Endodermal cell (in vitro differentiated cells): ENCODE measurements around the gene STXBP6. TPM values are rescaled to one million over a fixed set of nuclear protein-coding genes. Genes with fewer than 3 reads are reported as not detected.

Experiments
- DNase-seq: peaks from one replicate; pipeline ENCODE4 v3.0.0-alpha.2; 2017
- H3K27ac ChIP-seq: 2 replicates; pipeline ENCODE4 v1.5.1; 2013; ENCODE audit warnings: mild to moderate bottlenecking, low read depth, low read length, moderate library complexity
- H3K27me3 ChIP-seq: 2 replicates; pipeline ENCODE4 v1.6.1; 2013; ENCODE audit warnings: mild to moderate bottlenecking, low read length, moderate library complexity; ENCODE audit not compliant: insufficient read depth, control insufficient read depth, poor library complexity, severe bottlenecking
- H3K36me3 ChIP-seq: 2 replicates; pipeline ENCODE4 v1.7.0; 2013; ENCODE audit warnings: mild to moderate bottlenecking, low read length, moderate library complexity; ENCODE audit not compliant: control insufficient read depth, insufficient read depth
- H3K4me1 ChIP-seq: one replicate; pipeline ENCODE4 v1.7.0; 2013; ENCODE audit warnings: low read length; ENCODE audit not compliant: control insufficient read depth, insufficient read depth
- H3K4me3 ChIP-seq: 2 replicates; pipeline ENCODE4 v1.5.1; 2013; ENCODE audit warnings: mild to moderate bottlenecking, low read length, moderate library complexity
- H3K9ac ChIP-seq: 2 replicates; pipeline ENCODE4 v1.6.1; 2013; ENCODE audit warnings: mild to moderate bottlenecking, low read length, moderate library complexity; ENCODE audit not compliant: poor library complexity, severe bottlenecking; ENCODE audit errors: extremely low read depth
- H3K9me3 ChIP-seq: 2 replicates; pipeline ENCODE4 v1.6.1; 2013; ENCODE audit warnings: mild to moderate bottlenecking, low read length, moderate library complexity; ENCODE audit not compliant: control insufficient read depth
- H3K27ac Mint-ChIP-seq: 2 replicates; pipeline ENCODE4 v1.8.0; 2020; ENCODE audit warnings: mixed read lengths
- H3K27me3 Mint-ChIP-seq: 2 replicates; pipeline ENCODE4 v1.8.0; 2021; ENCODE audit warnings: mild to moderate bottlenecking, mixed read lengths; ENCODE audit not compliant: insufficient read depth
- H3K36me3 Mint-ChIP-seq: 2 replicates; pipeline ENCODE4 v1.8.0; 2020; ENCODE audit warnings: low read depth, mixed read lengths
- H3K4me1 Mint-ChIP-seq: 2 replicates; pipeline ENCODE4 v1.8.0; 2020; ENCODE audit warnings: mixed read lengths
- H3K4me3 Mint-ChIP-seq: 2 replicates; pipeline ENCODE4 v1.8.0; 2020; ENCODE audit warnings: mild to moderate bottlenecking, moderate library complexity, mixed read lengths
- H3K9me3 Mint-ChIP-seq: 2 replicates; pipeline ENCODE4 v1.8.0; 2020; ENCODE audit warnings: mild to moderate bottlenecking, mixed read lengths
- WGBS, 2 experiments: methylation state at CpG; one replicate each; pipeline versions ENCODE4 v1.1.5 to v1.1.7; 2013; ENCODE audit warnings: missing lambda C conversion rate in 2 of 2, mixed read lengths in 1 of 2; ENCODE audit not compliant: insufficient coverage in 1 of 2, insufficient read length in 1 of 2; 5-methylcytosine and 5-hydroxymethylcytosine counted together
- total RNA-seq, 2 donors: library from RNA; stranded (reverse); fragmentation: NEBNext Ultra II Directional in 1 of 2; extraction: Animal tissue kit (Norgen Biotek cat#: 25700) in 1 of 2; gene quantifications; 2 replicates in 1 of 2; 3 replicates in 1 of 2; pipeline ENCODE4 v1.2.1, GENCODE V29; 2021
- TF ChIP-seq, protein P1 (sequence below): fragments of 200-600 bp; sonication (generic); conservative IDR thresholded peaks from 2 replicates; pipeline ENCODE4 v1.5.0; 2021; ENCODE audit warnings: antibody characterized with exemption, mild to moderate bottlenecking

The STXBP6 gene
- total RNA-seq, 2 donors from 2014 or later: 0.64 to 1.5 TPM

DNA sequence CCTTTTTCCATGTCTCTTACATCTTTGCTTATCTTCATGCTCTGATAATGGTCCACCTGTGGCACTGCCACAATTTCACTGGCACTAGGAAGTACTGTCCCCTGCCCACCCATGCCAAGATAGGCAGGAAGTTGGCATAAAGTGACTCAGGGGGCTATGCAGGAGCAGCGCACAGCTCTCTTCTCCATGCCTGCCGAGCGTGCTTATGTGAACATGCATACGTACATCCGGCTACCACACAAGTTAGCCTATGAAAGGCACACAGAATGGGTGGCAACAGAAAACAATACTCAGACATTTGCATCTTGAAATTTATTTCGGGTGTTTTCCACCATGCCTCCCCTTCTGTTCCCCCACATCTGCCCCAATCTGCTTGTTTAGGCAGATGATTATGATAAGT lies 241.5 kb downstream of the STXBP6 start:
- H3K9me3 Mint-ChIP-seq: no peaks in the 10 kb centered on the region
- no peak overlapping the region for H3K4me3 Mint-ChIP-seq
- Histone ChIP-seq H3K27me3 (no peaks in the 10 kb centered on the region), H3K9me3 (no peaks in the 10 kb centered on the region), H3K4me1 (no peaks in the 10 kb centered on the region), H3K27ac (no peak overlapping the region), H3K36me3 (no peaks in the 10 kb centered on the region), H3K4me3 (no peak overlapping the region), H3K9ac (no peak overlapping the region)
- no peaks in the 10 kb centered on the region for H3K27me3 Mint-ChIP-seq
- no peaks in the 10 kb centered on the region for H3K36me3 Mint-ChIP-seq
- TF ChIP-seq, protein P1, sequence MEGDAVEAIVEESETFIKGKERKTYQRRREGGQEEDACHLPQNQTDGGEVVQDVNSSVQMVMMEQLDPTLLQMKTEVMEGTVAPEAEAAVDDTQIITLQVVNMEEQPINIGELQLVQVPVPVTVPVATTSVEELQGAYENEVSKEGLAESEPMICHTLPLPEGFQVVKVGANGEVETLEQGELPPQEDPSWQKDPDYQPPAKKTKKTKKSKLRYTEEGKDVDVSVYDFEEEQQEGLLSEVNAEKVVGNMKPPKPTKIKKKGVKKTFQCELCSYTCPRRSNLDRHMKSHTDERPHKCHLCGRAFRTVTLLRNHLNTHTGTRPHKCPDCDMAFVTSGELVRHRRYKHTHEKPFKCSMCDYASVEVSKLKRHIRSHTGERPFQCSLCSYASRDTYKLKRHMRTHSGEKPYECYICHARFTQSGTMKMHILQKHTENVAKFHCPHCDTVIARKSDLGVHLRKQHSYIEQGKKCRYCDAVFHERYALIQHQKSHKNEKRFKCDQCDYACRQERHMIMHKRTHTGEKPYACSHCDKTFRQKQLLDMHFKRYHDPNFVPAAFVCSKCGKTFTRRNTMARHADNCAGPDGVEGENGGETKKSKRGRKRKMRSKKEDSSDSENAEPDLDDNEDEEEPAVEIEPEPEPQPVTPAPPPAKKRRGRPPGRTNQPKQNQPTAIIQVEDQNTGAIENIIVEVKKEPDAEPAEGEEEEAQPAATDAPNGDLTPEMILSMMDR: no peak
- H3K27ac Mint-ChIP-seq: no peak overlapping the region
- H3K4me1 Mint-ChIP-seq: peaks cover 1% of the 10 kb centered on the region
- no peak for DNase-seq
- 81 to 85% methylated on average over 5 to 6 of the region's 6 CpGs for WGBS, 2 experiments

DNA sequence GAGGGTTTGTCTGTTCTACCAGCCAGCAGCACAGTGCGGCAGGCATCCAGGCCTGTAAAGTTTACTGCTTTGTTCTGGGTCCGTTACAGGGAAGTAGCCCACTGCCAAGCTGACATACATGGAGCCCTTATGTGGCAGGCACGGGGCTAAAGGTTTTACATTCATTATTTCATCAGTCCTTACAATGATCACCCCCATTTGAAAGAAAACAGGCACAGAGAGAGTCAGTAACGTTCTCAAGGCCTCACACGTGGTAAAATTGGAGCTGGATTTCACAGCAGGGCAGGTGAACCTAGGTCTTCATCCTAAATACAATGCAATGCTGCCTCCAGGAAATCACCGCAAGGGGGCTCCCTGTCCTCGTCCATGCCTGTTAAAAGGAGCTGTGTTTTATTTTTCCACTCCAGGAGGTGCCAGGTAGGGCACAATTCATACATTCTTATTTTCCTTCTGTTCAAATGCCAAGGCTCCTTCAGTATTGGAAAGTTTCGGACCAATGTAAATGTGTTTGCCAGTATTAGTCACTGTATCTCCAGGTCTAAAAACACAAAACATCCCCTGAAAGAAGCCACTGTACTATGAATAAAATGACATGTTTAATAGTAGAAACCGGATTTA lies 243.8 kb downstream of the STXBP6 start:
- H3K4me3 ChIP-seq: no peak overlapping the region
- no peaks in the 10 kb centered on the region for H3K27me3 ChIP-seq
- Mint-ChIP-seq H3K27ac (no peak overlapping the region), H3K4me3 (no peak overlapping the region), H3K4me1 (peaks cover 1% of the 10 kb centered on the region), H3K36me3 (no peaks in the 10 kb centered on the region), H3K9me3 (no peaks in the 10 kb centered on the region), H3K27me3 (no peaks in the 10 kb centered on the region)
- 43 to 62% methylated on average over 5 to 9 of the region's 9 CpGs for WGBS, 2 experiments
- no peak overlapping the region for H3K27ac ChIP-seq
- no peaks in the 10 kb centered on the region for H3K4me1 ChIP-seq
- no peak overlapping the region for H3K9ac ChIP-seq
- TF ChIP-seq, protein P1: peak; percentile 96
- H3K36me3 ChIP-seq: no peaks in the 10 kb centered on the region
- peak; percentile 94 for DNase-seq
- H3K9me3 ChIP-seq: no peaks in the 10 kb centered on the region

DNA sequence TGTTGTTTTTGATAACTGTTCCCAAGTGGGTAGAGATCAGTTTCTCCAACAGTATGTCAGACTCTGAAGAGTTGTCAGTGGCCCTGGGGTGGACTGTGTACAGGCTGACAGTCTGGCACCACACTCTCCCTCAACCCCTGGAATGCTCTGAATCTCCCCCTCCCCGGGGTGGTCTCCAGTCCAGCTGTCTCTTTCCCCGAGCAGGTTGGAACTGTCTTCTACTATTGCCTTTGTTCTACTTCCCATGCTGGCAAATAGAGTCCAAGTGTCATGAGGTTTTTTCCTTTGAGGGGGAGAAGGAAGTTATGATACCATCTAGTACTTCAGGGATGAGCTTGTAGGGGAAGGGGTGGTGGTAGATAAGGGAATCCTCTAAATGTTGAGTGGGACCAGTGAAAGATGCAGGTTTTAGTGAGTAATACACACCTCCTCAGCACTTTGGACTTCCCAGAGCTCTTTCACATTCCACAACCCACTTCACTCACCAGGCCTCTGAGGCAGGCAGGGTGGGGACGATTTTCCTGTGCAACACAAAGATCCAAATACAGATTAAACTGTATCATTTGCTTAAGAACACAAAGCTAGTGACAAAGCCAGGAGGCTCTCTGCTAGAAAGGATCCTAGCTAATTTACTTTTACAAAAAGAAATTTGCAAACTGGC lies 245.3 kb downstream of the STXBP6 start:
- Histone ChIP-seq H3K27me3 (no peaks in the 10 kb centered on the region), H3K27ac (no peak overlapping the region), H3K9me3 (no peaks in the 10 kb centered on the region), H3K9ac (no peak overlapping the region), H3K36me3 (no peaks in the 10 kb centered on the region), H3K4me1 (no peaks in the 10 kb centered on the region), H3K4me3 (no peak overlapping the region)
- DNase-seq: no peak
- Mint-ChIP-seq H3K27me3 (no peaks in the 10 kb centered on the region), H3K4me3 (no peak overlapping the region), H3K36me3 (no peaks in the 10 kb centered on the region), H3K4me1 (peaks cover 1% of the 10 kb centered on the region), H3K9me3 (no peaks in the 10 kb centered on the region), H3K27ac (no peak overlapping the region)
- TF ChIP-seq, protein P1: no peak
- 82 to 100% methylated on average over 1 to 3 of the region's 3 CpGs for WGBS, 2 experiments
